AG08395 (cell line): ENCODE results near the gene CARM1.
A peak's percentile ranks its signal among the peaks of the same experiment; 100 is the strongest.
"Not testable (repeated sequence)": the region's sequence is repeated elsewhere in the genome, so short reads cannot be mapped to it uniquely, and the experiment has no call there.

Experiments
- DNase-seq: peaks from one replicate; pipeline ENCODE4 v3.0.0; 2012; ENCODE audit warnings: mixed read lengths, low spot score

The CARM1 gene

GRCh38 chr19:10928563-10929401 lies 57.4 kb downstream of the CARM1 start, which contains the start of the genes TIMM29 and YIPF2:
Gene TIMM29 (plus strand): TSS chr19:10928811. CDS start chr19:10928823, 12 bp downstream.
Gene YIPF2 (minus strand): TSS chr19:10928639. CDS start chr19:10928410, 229 bp downstream.
- peak; percentile 99 for DNase-seq

- DNase-seq, result no peak
Measured at GRCh38 chr19:10929402-10929794, 58.0 kb downstream of the CARM1 start.

GRCh38 chr19:10935371-10936059 lies 64.2 kb downstream of the CARM1 start:
- no peak for DNase-seq

- peak; percentile 80 for DNase-seq
Measured at GRCh38 chr19:10936661-10937084, 65.3 kb downstream of the CARM1 start.

- DNase-seq, result not testable (repeated sequence)
Measured at GRCh38 chr19:10941649-10942048, 70.3 kb downstream of the CARM1 start.

- not testable (repeated sequence) for DNase-seq
Measured at GRCh38 chr19:10943412-10943811, 72.1 kb downstream of the CARM1 start.

- no peak for DNase-seq
Measured at GRCh38 chr19:10945264-10945663, 73.9 kb downstream of the CARM1 start.

GRCh38 chr19:10946958-10947657 lies 75.8 kb downstream of the CARM1 start:
- peak; percentile 35 for DNase-seq

GRCh38 chr19:10952809-10953208 lies 81.5 kb downstream of the CARM1 start:
- no peak for DNase-seq

- not testable (repeated sequence) for DNase-seq
Measured at GRCh38 chr19:10959277-10959968, 88.1 kb downstream of the CARM1 start.

GRCh38 chr19:10960314-10961072 lies 89.1 kb downstream of the CARM1 start, which contains the start of gene SMARCA4:
Gene SMARCA4 (plus strand): TSS chr19:10961030. CDS start chr19:10984152, 23,122 bp downstream.
- DNase-seq, result peak; percentile 100

- peak; percentile 21 for DNase-seq
Measured at GRCh38 chr19:10961073-10961860, 89.9 kb downstream of the CARM1 start.

GRCh38 chr19:10962863-10963262 lies 91.5 kb downstream of the CARM1 start:
- no peak for DNase-seq

- no peak for DNase-seq
Measured at GRCh38 chr19:10963865-10964264, 92.5 kb downstream of the CARM1 start.

- DNase-seq, result no peak
Measured at GRCh38 chr19:10964903-10965302, 93.5 kb downstream of the CARM1 start.

GRCh38 chr19:10965398-10965797 lies 94.0 kb downstream of the CARM1 start:
- DNase-seq, result no peak

GRCh38 chr19:10966809-10967208 lies 95.5 kb downstream of the CARM1 start:
- no peak for DNase-seq

GRCh38 chr19:10968527-10969135 lies 97.3 kb downstream of the CARM1 start:
- DNase-seq, result no peak

GRCh38 chr19:10971107-10971726 lies 99.9 kb downstream of the CARM1 start:
- DNase-seq, result no peak
